Measurements from ENCODE around the gene ABHD1.

DNA sequence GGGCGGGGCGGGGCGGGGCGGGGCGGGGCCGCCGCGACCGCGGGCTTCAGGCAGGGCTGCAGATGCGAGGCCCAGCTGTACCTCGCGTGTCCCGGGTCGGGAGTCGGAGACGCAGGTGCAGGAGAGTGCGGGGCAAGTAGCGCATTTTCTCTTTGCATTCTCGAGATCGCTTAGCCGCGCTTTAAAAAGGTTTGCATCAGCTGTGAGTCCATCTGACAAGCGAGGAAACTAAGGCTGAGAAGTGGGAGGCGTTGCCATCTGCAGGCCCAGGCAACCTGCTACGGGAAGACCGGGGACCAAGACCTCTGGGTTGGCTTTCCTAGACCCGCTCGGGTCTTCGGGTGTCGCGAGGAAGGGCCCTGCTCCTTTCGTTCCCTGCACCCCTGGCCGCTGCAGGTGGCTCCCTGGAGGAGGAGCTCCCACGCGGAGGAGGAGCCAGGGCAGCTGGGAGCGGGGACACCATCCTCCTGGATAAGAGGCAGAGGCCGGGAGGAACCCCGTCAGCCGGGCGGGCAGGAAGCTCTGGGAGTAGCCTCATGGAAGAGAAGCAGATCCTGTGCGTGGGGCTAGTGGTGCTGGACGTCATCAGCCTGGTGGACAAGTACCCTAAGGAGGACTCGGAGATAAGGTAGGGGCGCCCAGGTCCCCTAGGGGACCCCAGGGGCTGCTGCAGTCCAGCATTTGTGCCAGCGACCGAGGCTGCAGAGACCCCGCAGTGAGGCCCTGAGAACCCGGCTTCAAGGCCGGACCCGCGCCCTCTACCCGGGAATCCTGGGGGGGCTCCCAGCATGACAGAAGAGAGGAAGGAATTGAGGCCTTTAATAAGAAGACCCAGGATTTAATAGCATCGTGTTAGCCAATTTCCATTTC lies 36.7 kb upstream of the ABHD1 start, which contains the start of gene KHK:
- TF ChIP-seq POLR2AphosphoS5 (IDR thresholded peaks at IDR 0.05; ENCODE audit: low read depth) (peak; percentile 57), CREB1 (CRISPR knock-in tag; IDR thresholded peaks at IDR 0.05; ENCODE audit: low read depth) (no peak), EZH2 (IDR thresholded peaks at IDR 0.05; ENCODE audit: low read depth, unreplicated experiment) (no peak), EZH2phosphoT487 (IDR thresholded peaks at IDR 0.05; ENCODE audit: unreplicated experiment) (no peak)
- TF ChIP-seq, protein P1, sequence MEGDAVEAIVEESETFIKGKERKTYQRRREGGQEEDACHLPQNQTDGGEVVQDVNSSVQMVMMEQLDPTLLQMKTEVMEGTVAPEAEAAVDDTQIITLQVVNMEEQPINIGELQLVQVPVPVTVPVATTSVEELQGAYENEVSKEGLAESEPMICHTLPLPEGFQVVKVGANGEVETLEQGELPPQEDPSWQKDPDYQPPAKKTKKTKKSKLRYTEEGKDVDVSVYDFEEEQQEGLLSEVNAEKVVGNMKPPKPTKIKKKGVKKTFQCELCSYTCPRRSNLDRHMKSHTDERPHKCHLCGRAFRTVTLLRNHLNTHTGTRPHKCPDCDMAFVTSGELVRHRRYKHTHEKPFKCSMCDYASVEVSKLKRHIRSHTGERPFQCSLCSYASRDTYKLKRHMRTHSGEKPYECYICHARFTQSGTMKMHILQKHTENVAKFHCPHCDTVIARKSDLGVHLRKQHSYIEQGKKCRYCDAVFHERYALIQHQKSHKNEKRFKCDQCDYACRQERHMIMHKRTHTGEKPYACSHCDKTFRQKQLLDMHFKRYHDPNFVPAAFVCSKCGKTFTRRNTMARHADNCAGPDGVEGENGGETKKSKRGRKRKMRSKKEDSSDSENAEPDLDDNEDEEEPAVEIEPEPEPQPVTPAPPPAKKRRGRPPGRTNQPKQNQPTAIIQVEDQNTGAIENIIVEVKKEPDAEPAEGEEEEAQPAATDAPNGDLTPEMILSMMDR (conservative IDR thresholded peaks at IDR 0.05; ENCODE audit: low read depth in 2 of 2), result no peak
- TF ChIP-seq, protein P2, sequence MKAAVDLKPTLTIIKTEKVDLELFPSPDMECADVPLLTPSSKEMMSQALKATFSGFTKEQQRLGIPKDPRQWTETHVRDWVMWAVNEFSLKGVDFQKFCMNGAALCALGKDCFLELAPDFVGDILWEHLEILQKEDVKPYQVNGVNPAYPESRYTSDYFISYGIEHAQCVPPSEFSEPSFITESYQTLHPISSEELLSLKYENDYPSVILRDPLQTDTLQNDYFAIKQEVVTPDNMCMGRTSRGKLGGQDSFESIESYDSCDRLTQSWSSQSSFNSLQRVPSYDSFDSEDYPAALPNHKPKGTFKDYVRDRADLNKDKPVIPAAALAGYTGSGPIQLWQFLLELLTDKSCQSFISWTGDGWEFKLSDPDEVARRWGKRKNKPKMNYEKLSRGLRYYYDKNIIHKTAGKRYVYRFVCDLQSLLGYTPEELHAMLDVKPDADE (IDR thresholded peaks at IDR 0.05), result no peak

All from GM23338 (cell line).